LNCAP (cell line): ENCODE measurements around the gene TNPO2.

Source experiments
- TF ChIP-seq, protein P1 (sequence below): fragments of 450-650 bp; IDR thresholded peaks from 2 replicates; pipeline ENCODE4 v1.5.1; 2017; ENCODE audit warnings: mild to moderate bottlenecking

The TNPO2 gene

DNA sequence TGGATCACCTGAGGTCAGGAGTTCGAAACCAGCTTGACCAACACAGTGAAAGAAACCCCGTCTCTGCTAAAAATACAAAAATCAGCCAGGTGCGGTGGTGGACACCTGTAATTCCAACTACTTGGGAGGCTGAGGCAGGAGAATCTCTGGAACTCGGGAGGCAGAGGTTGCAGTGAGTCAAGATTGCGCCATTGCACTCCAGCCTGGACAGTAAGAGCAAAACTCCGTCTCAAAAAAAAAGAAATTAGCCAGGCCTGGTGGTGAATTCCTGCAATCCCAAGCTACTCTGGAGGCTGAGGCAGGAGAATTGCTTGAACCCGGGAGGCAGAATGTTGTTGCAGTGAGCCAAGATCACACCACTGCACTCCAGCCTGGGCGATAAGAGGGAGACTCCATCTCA is 15.1 kb downstream of the TNPO2 start:
- TF ChIP-seq, protein P1, sequence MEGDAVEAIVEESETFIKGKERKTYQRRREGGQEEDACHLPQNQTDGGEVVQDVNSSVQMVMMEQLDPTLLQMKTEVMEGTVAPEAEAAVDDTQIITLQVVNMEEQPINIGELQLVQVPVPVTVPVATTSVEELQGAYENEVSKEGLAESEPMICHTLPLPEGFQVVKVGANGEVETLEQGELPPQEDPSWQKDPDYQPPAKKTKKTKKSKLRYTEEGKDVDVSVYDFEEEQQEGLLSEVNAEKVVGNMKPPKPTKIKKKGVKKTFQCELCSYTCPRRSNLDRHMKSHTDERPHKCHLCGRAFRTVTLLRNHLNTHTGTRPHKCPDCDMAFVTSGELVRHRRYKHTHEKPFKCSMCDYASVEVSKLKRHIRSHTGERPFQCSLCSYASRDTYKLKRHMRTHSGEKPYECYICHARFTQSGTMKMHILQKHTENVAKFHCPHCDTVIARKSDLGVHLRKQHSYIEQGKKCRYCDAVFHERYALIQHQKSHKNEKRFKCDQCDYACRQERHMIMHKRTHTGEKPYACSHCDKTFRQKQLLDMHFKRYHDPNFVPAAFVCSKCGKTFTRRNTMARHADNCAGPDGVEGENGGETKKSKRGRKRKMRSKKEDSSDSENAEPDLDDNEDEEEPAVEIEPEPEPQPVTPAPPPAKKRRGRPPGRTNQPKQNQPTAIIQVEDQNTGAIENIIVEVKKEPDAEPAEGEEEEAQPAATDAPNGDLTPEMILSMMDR: no peak

DNA sequence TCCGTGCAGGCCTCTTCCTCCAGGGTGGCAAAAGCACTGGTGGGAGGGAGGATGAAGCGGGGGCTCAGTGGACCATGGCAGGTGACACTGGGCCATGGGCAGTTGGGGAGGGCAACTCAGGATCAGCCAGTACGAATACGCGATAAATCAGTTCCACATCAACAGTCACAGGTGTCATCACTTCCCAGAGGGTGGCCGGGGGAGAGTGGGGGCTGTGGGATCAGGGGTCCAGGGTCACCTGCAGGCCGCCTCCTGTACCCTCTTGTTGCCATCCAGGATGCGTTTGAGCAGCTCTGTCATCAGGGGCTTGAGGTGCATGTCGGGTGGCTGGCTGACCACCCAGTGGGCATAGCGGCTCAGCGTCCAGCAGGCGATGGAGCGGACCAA is 17.4 kb downstream of the TNPO2 start:
- TF ChIP-seq, protein P1: no peak

GRCh38 chr19:12705654-12706331 is 17.9 kb downstream of the TNPO2 start:
- TF ChIP-seq, protein P1: no peak

DNA sequence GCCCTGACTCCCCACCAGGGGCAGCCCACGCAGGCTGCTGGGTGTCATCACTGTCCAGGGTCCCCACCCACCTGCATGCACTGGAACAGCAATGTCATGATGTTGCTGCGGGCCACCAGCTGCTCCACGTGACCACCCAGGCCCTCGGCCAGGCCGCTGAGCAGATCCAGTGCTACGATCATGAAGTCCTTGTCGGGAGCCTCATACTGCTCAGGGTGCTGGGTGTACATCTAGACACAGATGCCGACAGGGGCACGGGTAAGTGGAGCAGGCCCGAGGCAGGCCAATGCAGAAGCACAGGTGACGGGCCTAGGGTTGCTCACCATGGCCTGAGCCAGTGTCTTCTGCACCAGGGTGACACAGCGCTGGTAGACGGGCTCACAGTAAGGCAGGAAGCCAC is 18.6 kb downstream of the TNPO2 start:
- TF ChIP-seq, protein P1: no peak

GRCh38 chr19:12703046-12703445 is 20.7 kb downstream of the TNPO2 start:
- TF ChIP-seq, protein P1: no peak

DNA sequence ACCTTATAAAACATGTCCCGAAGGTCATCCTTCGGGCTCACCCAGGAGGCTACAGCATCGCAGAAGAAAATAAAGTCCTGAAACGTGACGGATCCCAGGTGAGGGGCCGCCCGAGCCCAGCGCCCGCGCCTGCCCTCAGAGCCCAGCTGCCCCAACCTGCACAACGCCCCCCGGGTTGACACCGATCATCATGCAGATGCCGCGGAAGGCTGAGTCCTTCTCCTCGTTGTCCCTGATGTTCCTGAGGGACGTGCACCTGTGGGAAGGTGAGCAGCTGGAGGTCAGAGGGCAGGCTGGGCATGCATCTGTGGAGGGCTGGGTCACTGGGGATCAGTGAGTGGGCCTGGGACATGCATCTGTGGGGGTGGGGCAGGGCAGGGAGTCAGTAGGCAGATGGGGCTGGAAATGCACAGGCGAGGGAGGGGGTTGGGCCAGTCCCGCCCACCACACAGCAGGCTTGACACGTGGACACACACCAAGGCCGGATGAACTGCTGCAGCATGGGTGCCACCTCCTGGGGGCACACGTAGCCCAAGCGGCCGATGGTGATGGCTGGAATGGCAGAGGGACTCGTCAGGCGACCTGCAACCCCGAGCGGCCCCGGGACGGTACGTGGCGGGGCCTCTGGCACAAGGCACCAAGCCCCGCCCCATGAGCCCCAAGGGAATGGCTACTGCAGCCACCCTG is 22.0 kb downstream of the TNPO2 start:
- TF ChIP-seq, protein P1: no peak

- TF ChIP-seq, protein P1: no peak
These were observed 25.6 kb downstream of the TNPO2 start for GRCh38 chr19:12698138-12698537.
